Right lobe of liver (tissue), 4 donors: ENCODE measurements around the gene GRM8.

Source experiments
- CTCF ChIP-seq, 4 donors: fragments of 200-600 bp in 3 of 4; fragments of 450-650 bp in 1 of 4; IDR thresholded peaks; one replicate each; pipeline versions ENCODE4 v1.5.1 to v1.8.0; 2016 to 2022; ENCODE audit warnings: antibody characterized with exemption in 4 of 4, mild to moderate bottlenecking in 2 of 4
- POLR2A ChIP-seq: fragments of 450-650 bp; IDR thresholded peaks from one replicate; pipeline ENCODE4 v1.6.1; 2017; ENCODE audit warnings: antibody characterized with exemption, mild to moderate bottlenecking
- donor health status: DM: no; HTN: no; CAD: no.
- donor health status: DM: no; HTN: no; CAD: no.
- donor health status: DM: no; HTN: yes; CAD: no.

DNA sequence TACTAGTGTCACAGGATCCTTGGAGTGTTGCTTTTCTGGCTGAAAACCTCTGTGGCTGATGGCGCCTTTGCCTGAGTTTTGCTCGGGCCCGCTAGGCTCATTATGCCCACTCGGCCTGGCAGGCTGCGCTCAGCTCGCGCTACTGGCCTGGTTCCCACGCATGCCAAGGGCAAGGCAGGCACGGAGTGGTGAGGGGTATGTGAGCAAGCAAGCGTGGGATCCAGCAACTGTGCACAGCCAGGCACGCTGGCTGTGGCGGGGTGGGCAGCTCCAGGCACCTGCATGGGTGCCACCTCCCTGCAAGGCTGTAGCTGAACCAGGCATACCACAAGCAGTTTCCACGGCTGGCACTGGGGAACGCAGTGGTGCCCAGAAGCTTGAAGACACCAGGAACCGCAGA is 562.6 kb downstream of the GRM8 start:
- TF ChIP-seq CTCF (IDR thresholded peaks at IDR 0.05) (no peak), POLR2A (no peak)
